ENCODE measurements around the gene CRISPLD2. TPM values are rescaled to one million over a fixed set of nuclear protein-coding genes. Genes with fewer than 3 reads are reported as not detected.
A peak's percentile ranks its signal among the peaks of the same experiment; 100 is the strongest.

The CRISPLD2 gene
- total and polyA plus RNA-seq, 9 of the 15 experiments (the other 6 are each of a cell fraction or from before 2014, with no cell fraction given), result 0.03 to 0.24 (median 0.04) TPM; not detected in 4

- FAIRE-seq, result peak; percentile 96
- peak; percentile 90 for ATAC-seq
- no peaks in the 10 kb centered on the region for H4K20me1 ChIP-seq (replicated peaks; ENCODE audit: control insufficient read depth, insufficient read depth, low read length)
- H3K27ac ChIP-seq (ENCODE audit: extremely low read depth, low read depth, low read length), result peak overlapping the region; percentile 86
- intact Hi-C loops (cut with micrococcal nuclease) (loop anchor here (5.0 kb wide), 1 partner anchor 72 kb away; no protein-coding TSS in a partner anchor), in situ Hi-C loops (cut with MboI) (no loop called here)
- H3K9me1 ChIP-seq (ENCODE audit: control insufficient read depth, insufficient read depth, low read length), result no peaks in the 10 kb centered on the region
- ChIA-PET POLR2A (interaction anchor here (3.0 kb wide), 1 partner anchor 15 kb away, joined by 12 read pairs; no protein-coding TSS in a partner anchor), CTCF (ENCODE audit: low intra/inter-chr PET ratio) (no interaction called here)
- H3K9me3 ChIP-seq (replicated peaks; ENCODE audit: control insufficient read depth, insufficient read depth, low read depth, low read length), result no peaks in the 10 kb centered on the region
- H3K4me3 ChIP-seq, result no peak overlapping the region
- WGBS (ENCODE audit: insufficient coverage, low coverage, missing lambda C conversion rate), result 20% methylated on average over 10 of the region's 11 CpGs
- no peaks in the 10 kb centered on the region for H3K36me3 ChIP-seq (ENCODE audit: control insufficient read depth, insufficient read depth, low read length)
- no peaks in the 10 kb centered on the region for H3K27me3 ChIP-seq (ENCODE audit: control insufficient read depth in 2 of 2, insufficient read depth in 2 of 2, low read length in 2 of 2)
- H3K4me2 ChIP-seq (ENCODE audit: insufficient read depth, low read length), result peak overlapping the region; percentile 50
- peak overlapping the region; percentile 5 to 56; a peak in 3 of 4 replicates for H3K9ac ChIP-seq (ENCODE audit: insufficient read depth in 1 of 2, low read depth in 2 of 2, low read length in 2 of 2)
- peak; percentile 95 to 97 (median 96) for DNase-seq (ENCODE audit: extremely low read depth in 1 of 4, low spot score in 3 of 4)
- no TSS peak for BruUV-seq (replicated peaks)
- peaks cover 47 to 48% of the 10 kb centered on the region in 2 experiments for H3K4me1 ChIP-seq (replicated peaks in 1 of 2; ENCODE audit: control insufficient read depth in 2 of 2, insufficient read depth in 2 of 2, low read length in 2 of 2)
- no peaks in the 10 kb centered on the region for H3K79me2 ChIP-seq (ENCODE audit: control insufficient read depth, insufficient read depth, low read length)
- H2AFZ ChIP-seq (ENCODE audit: low read depth, low read length), result peak overlapping the region; percentile 81
- TF ChIP-seq PYGO2 (tag; IDR thresholded peaks at IDR 0.05) (no peak), CHAMP1 (IDR thresholded peaks at IDR 0.05) (no peak), ZNF124 (CRISPR knock-in tag; IDR thresholded peaks at IDR 0.05) (no peak), FOXA1 (IDR thresholded peaks at IDR 0.05; ENCODE audit: borderline replicate concordance) (no peak), CHD2 (IDR thresholded peaks at IDR 0.05; ENCODE audit: low read depth, low read length) (no peak), STAT6 (CRISPR knock-in tag; IDR thresholded peaks at IDR 0.05) (no peak), ZBTB17 (CRISPR knock-in tag; IDR thresholded peaks at IDR 0.05) (no peak), ZFX (CRISPR knock-in tag; IDR thresholded peaks at IDR 0.05) (peak; percentile 25), FOXJ3 (CRISPR knock-in tag; IDR thresholded peaks at IDR 0.05) (no peak), ZNF143 (CRISPR knock-in tag; IDR thresholded peaks at IDR 0.05) (peak; percentile 59), NR3C1 (CRISPR knock-in tag; IDR thresholded peaks at IDR 0.05) (no peak), ZNF12 (CRISPR knock-in tag; IDR thresholded peaks at IDR 0.05) (no peak)
- TF ChIP-seq, protein P1, sequence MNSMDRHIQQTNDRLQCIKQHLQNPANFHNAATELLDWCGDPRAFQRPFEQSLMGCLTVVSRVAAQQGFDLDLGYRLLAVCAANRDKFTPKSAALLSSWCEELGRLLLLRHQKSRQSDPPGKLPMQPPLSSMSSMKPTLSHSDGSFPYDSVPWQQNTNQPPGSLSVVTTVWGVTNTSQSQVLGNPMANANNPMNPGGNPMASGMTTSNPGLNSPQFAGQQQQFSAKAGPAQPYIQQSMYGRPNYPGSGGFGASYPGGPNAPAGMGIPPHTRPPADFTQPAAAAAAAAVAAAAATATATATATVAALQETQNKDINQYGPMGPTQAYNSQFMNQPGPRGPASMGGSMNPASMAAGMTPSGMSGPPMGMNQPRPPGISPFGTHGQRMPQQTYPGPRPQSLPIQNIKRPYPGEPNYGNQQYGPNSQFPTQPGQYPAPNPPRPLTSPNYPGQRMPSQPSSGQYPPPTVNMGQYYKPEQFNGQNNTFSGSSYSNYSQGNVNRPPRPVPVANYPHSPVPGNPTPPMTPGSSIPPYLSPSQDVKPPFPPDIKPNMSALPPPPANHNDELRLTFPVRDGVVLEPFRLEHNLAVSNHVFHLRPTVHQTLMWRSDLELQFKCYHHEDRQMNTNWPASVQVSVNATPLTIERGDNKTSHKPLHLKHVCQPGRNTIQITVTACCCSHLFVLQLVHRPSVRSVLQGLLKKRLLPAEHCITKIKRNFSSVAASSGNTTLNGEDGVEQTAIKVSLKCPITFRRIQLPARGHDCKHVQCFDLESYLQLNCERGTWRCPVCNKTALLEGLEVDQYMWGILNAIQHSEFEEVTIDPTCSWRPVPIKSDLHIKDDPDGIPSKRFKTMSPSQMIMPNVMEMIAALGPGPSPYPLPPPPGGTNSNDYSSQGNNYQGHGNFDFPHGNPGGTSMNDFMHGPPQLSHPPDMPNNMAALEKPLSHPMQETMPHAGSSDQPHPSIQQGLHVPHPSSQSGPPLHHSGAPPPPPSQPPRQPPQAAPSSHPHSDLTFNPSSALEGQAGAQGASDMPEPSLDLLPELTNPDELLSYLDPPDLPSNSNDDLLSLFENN (IDR thresholded peaks at IDR 0.05; ENCODE audit: low read depth in 2 of 2, low read length in 2 of 2), result peak in 1 of 2 experiments; percentile 82; a peak in 2 of 4 replicates
These were observed 60.0 kb downstream of the CRISPLD2 start for GRCh38 chr16:84879569-84880487.
